ENCODE results near the gene ZSCAN12. TPM values are rescaled to one million over a fixed set of nuclear protein-coding genes. Genes with fewer than 3 reads are reported as not detected.
A peak's percentile ranks its signal among the peaks of the same experiment; 100 is the strongest.

The ZSCAN12 gene
- total RNA-seq, 1 donor from 2014 or later, result 5.8 TPM

- peak; percentile 48 for DNase-seq (ENCODE audit: low spot score)
Observed at GRCh38 chr6:28353981-28354676, 45.4 kb downstream of the ZSCAN12 start.

DNA sequence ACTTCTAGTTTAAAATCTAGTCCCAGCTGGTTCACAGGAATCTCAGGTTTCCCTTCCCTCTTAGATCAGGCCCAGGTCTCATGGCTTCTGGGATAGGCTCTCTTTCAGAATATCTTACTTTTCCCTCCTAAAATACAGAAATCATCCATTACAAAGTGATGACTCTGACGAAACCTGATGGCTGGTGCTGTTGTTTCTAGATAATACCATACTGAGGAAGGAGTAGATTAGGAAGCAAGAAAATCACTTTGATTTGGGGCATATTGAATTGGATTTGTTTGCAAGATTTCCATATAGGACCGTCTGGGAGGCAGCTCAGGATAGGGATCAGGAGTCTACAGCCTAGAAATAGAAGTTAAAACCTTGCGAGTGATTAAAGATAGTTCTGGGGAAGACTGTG is 46.2 kb downstream of the ZSCAN12 start:
- DNase-seq (ENCODE audit: low spot score), result no peak

- no peak for DNase-seq (ENCODE audit: low spot score)
Observed at GRCh38 chr6:28351493-28351925, 48.0 kb downstream of the ZSCAN12 start.

DNA sequence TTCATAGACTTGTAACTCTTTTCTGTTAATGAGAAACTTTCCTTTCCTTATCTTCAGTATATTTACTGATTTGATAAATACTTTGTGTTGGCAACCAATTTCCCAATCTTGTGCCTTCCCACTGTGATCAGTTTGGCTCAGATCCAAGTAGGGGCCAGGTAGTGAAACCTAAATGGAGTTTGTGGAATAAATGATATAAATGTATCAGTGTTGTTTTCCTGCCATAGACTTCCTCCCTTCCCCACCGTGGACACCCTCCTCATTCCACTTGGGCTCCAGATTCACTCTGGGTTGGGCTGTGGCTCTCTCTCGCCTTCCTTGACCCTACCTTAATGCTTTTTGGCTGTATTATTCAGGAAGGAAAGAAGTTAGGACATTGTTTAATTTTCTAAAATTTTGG is 48.5 kb downstream of the ZSCAN12 start:
- DNase-seq (ENCODE audit: low spot score), result no peak

DNA sequence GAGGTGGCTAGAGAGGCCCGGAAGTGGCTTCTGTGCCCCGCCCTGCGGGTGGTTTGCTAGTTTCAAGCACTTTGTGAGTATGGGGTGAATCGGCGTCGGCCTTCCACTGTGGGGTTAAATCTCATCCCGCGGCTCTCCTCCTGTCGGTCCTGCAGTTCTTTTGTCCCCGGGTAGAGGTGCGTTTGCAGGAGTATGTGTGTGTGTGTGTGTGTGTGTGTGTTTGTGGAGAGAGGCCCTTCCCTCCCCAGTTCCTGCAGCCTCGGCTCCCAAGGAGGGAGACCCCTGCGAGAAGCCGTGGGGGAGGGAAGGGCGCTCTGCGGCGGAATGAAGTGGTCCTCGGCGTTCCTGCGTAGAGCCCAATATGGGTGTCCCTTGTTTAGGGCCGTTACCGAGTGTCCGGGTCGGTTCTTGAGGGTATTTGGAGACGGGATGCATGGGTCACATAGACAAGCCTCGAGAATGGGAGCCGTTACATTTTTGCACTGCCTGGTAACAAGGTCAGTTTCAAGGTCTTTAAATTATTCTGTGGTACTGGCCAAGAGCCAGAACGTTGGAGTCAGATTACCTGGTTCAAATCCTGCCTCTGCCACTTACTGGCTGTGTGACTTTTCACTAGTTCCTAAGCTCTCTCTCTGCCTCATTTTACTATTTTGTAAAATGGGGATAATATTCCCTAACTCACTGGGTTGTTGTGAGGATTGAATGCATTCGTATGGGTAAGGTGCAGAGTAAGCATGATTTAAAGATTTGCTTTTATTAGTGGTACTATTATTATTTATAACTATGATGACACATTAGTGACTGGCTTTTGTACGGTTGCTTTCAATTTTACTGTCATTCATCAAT is 49.4 kb downstream of the ZSCAN12 start, which contains the start of gene ZKSCAN3:
Gene ZKSCAN3 (plus strand): TSS at position 56 of the 846 bp plus-strand sequence. CDS start 9,640 bp downstream, outside the sequence.
- DNase-seq (ENCODE audit: low spot score), result peak; percentile 85

GRCh38 chr6:28349344-28349891 is 50.1 kb downstream of the ZSCAN12 start:
- no peak for DNase-seq (ENCODE audit: low spot score)

DNA sequence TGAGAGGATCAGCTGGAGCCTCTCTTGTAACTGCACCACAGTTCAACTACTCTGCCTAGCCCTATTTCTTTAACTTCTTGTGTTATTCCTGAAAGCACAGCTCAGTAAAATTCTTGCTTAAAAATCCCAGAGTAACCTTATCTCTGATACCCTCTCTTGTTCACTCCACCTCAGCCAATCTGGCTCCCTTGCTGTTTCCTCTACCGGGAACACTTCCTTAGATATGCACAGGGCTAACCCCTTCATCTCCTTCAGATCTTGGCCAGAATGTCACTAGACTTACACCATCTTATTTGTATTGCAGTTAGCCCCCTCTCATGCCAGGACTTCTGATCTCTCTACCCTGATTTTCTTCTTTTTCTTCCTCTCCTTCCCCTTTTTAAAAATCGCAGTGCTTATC is 52.4 kb downstream of the ZSCAN12 start:
- DNase-seq (ENCODE audit: low spot score), result no peak

GRCh38 chr6:28345201-28345600 is 54.3 kb downstream of the ZSCAN12 start:
- no peak for DNase-seq (ENCODE audit: low spot score)

DNA sequence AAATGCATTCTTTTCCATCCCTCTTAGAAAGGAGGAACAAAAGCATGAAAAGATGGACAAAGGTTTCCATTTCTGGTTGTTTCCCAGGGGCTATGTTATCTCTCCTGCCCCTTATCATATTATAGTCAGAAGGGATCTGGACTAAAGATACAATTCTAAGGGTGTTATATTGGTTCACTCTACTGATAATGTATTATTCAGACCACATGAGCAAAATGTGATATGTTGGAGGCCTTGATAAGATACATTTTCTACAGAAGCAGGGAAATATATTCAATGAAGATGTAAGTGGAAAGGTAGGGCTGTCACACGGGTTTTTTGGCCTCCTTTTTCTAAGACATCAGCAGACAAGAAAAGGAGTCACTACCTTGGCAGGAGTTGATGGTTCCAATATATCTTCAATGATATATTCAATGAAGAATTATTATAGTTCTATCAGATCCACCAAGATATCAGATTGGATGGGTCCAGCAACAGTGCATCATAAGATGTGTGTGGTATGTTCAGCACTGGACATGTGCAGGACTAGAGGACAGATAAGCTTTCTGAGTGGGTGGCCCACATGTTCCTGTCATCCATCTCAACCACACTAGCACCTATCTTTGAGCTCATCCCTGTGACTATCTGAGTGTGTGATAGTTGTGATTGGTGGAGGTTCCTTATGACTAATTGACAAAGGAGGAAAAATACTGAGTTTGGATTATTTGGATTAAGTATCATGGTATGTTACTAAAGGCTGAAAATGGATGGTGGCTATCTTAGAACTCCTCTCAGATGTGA is 55.5 kb downstream of the ZSCAN12 start:
- no peak for DNase-seq (ENCODE audit: low spot score)

DNA sequence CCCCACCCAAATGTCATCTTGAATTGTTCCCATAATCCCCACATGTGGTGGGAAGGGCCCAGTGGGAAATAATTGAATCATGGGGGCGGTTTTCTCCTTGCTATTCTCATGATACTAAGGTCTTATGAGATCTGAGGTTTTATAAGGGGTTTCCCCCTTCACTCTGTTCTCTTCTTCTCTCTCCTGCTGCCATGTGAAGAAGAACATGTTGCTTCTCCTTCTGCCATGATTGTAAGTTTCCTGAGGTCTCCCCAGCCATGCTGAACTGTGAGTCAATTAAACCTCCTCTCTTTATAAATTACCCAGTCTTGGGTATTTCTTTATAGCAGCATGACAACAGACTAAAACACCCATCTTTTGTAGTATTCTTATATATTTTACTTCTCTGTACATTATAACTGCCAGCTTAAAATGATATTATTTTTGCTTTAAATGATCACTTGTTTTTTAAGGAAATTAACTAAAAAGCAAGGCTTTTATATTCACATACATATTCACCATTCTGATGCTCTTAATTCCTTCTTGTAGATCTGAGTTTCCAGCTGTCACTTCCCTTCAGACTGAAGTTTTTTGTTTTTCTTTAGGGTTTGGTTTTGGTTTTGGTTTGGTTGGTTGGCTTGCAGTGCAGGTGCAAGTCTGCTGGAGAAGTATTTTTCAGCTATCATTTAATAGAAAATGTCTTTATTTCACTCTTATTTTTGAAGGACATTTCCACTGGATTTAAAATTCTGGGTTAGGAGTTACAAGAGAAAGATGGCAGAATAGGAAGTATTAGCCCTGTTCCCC is 59.0 kb downstream of the ZSCAN12 start:
- DNase-seq (ENCODE audit: low spot score), result no peak

GRCh38 chr6:28337121-28337520 is 62.4 kb downstream of the ZSCAN12 start:
- DNase-seq (ENCODE audit: low spot score), result no peak

GRCh38 chr6:28336284-28337120 is 63.0 kb downstream of the ZSCAN12 start:
- peak; percentile 37 for DNase-seq (ENCODE audit: low spot score)

DNA sequence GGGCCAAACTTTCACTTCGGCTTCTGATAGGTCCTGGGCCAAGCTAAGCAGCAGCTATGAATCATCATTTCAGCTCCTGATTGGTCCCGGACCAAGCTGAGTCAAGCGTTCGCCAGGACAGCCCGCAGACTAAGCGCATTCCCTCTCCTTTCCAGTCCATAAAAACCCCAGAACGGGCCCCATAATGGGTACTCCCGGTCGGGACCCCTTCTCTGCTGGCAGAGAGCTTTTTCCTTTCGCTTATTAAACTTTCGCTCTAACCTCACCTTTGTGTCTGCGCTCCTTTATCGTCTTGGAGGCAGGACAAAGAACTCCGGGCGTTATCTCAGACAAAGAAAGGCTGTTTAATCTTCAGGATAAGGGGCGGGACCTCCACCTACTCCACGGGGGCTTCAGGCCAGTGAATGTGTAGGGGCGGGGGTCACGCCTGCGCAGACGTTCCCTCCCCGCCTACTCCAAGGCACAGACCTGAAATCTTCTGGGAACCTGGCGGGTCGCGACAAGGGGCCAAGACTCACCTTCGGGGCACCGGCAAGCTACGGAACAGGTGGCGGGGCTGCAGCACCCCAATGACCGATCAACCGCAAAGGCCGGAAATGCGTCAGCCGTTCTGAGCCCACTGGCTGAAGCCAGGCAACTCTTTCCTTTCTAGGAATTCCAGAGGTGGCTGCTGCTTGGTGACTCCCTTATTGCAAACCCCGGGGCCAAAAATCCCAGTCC is 63.8 kb downstream of the ZSCAN12 start, which contains the start of gene ZSCAN31:
Gene ZSCAN31 (minus strand): TSS at position 585 of the 720 bp plus-strand sequence. CDS start 6,465 bp downstream, outside the sequence.
- DNase-seq (ENCODE audit: low spot score), result peak; percentile 97

GRCh38 chr6:28335040-28335563 is 64.4 kb downstream of the ZSCAN12 start:
- DNase-seq (ENCODE audit: low spot score), result no peak

GRCh38 chr6:28334286-28335039 is 65.1 kb downstream of the ZSCAN12 start:
- DNase-seq (ENCODE audit: low spot score), result no peak

GRCh38 chr6:28333599-28334018 is 65.9 kb downstream of the ZSCAN12 start:
- DNase-seq (ENCODE audit: low spot score), result no peak

- no peak for DNase-seq (ENCODE audit: low spot score)
Observed at GRCh38 chr6:28333047-28333446, 66.5 kb downstream of the ZSCAN12 start.

DNA sequence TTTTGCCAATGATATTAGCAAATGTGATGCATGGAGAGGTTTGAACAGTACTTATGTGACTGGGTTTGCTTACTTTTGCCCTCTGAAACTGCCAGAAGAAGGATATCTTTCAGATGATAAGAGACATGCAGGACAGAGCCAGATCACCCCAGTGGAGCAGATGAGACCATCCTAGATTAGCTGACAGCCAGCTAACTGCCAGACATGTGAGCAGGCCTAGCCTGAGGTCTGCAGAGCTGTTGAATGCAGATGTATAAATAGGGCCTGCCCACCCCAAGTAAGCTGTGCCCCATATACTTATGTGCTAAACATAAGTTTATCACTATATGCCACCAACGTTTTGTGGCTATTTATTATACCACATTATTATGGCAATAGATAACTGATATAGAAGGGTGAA is 69.5 kb downstream of the ZSCAN12 start:
- no peak for DNase-seq (ENCODE audit: low spot score)

Data from mucosa of gallbladder (tissue), 1 donor.